ENCODE results near the gene LONRF3. TPM values are rescaled to one million over a fixed set of nuclear protein-coding genes. Genes with fewer than 3 reads are reported as not detected.

The LONRF3 gene
- total and polyA plus RNA-seq, 2 donors (not counting 1 experiment from before 2014, with no cell fraction given): 0.07 to 1.2 TPM

GRCh38 chrX:118943102-118943501 is 31.3 kb upstream of the LONRF3 start:
- no peaks in the 10 kb centered on the region for H3K27me3 ChIP-seq (replicated peaks in 1 of 4; ENCODE audit: control extremely low read depth in 1 of 4, control insufficient read depth in 3 of 4, insufficient read depth in 4 of 4, low read length in 3 of 4)
- H3K4me3 Mint-ChIP-seq: no peak overlapping the region
- CTCF ChIA-PET: no interaction called here
- H2AFZ ChIP-seq (ENCODE audit: insufficient read depth, low read depth, low read length, poor library complexity, severe bottlenecking): no peak overlapping the region
- DNase-seq (no peak), ATAC-seq (ENCODE audit: low read depth) (no peak)
- POLR2A ChIA-PET: no interaction called here
- no peak overlapping the region for H3K27ac ChIP-seq (ENCODE audit: low read length in 2 of 2)
- H3K9me3 Mint-ChIP-seq (ENCODE audit: insufficient read depth): no peaks in the 10 kb centered on the region
- WGBS (ENCODE audit: insufficient coverage): no CpG with 5 or more reads among the region's 2 CpGs
- H3K27ac Mint-ChIP-seq: no peak overlapping the region
- H3K4me3 ChIP-seq (ENCODE audit: control extremely low read depth in 1 of 5, extremely low read depth in 1 of 5, insufficient read depth in 1 of 5, low read depth in 2 of 5, low read length in 4 of 5): no peak overlapping the region
- H3K9ac ChIP-seq (ENCODE audit: low read length): no peak overlapping the region
- no peak overlapping the region for H3K4me2 ChIP-seq (replicated peaks; ENCODE audit: low read depth, low read length, poor library complexity, severe bottlenecking)
- no peaks in the 10 kb centered on the region for H3K36me3 ChIP-seq (replicated peaks in 1 of 2; ENCODE audit: control extremely low read depth in 1 of 2, control insufficient read depth in 1 of 2, extremely low read depth in 1 of 2, insufficient read depth in 2 of 2, low read length in 1 of 2)
- no peaks in the 10 kb centered on the region for H3K4me1 Mint-ChIP-seq
- intact Hi-C loops (cut with micrococcal nuclease): no loop called here
- H4K20me1 ChIP-seq (ENCODE audit: control insufficient read depth, insufficient read depth, low read length, poor library complexity, severe bottlenecking): no peaks in the 10 kb centered on the region
- H3K9me3 ChIP-seq (ENCODE audit: control extremely low read depth in 1 of 3, control insufficient read depth in 2 of 3, insufficient read depth in 1 of 3, low read length in 2 of 3): no peaks in the 10 kb centered on the region
- no peaks in the 10 kb centered on the region for H3K27me3 Mint-ChIP-seq
- no peaks in the 10 kb centered on the region for H3K4me1 ChIP-seq (ENCODE audit: control insufficient read depth in 2 of 2, insufficient read depth in 2 of 2, low read length in 2 of 2)
- no peaks in the 10 kb centered on the region for H3K79me2 ChIP-seq (ENCODE audit: control insufficient read depth, insufficient read depth, low read length)
- TF ChIP-seq EZH2 (IDR thresholded peaks at IDR 0.05; ENCODE audit: borderline replicate concordance, insufficient read depth, low read depth, low read length, poor library complexity, severe bottlenecking) (no peak), CTCF (IDR thresholded peaks at IDR 0.05) (no peak)

GRCh38 chrX:118945921-118946320 is 28.5 kb upstream of the LONRF3 start:
- H3K4me3 ChIP-seq (ENCODE audit: control extremely low read depth in 1 of 5, extremely low read depth in 1 of 5, insufficient read depth in 1 of 5, low read depth in 2 of 5, low read length in 4 of 5): no peak overlapping the region
- no peaks in the 10 kb centered on the region for H4K20me1 ChIP-seq (ENCODE audit: control insufficient read depth, insufficient read depth, low read length, poor library complexity, severe bottlenecking)
- TF ChIP-seq CTCF (IDR thresholded peaks at IDR 0.05) (no peak), EZH2 (IDR thresholded peaks at IDR 0.05; ENCODE audit: borderline replicate concordance, insufficient read depth, low read depth, low read length, poor library complexity, severe bottlenecking) (no peak)
- H3K27ac ChIP-seq (ENCODE audit: low read length in 2 of 2): no peak overlapping the region
- H3K79me2 ChIP-seq (ENCODE audit: control insufficient read depth, insufficient read depth, low read length): no peaks in the 10 kb centered on the region
- no peaks in the 10 kb centered on the region for H3K4me1 Mint-ChIP-seq
- H3K4me3 Mint-ChIP-seq: no peak overlapping the region
- H3K36me3 ChIP-seq (replicated peaks in 1 of 2; ENCODE audit: control extremely low read depth in 1 of 2, control insufficient read depth in 1 of 2, extremely low read depth in 1 of 2, insufficient read depth in 2 of 2, low read length in 1 of 2): no peaks in the 10 kb centered on the region
- no CpG with 5 or more reads among the region's 2 CpGs for WGBS (ENCODE audit: insufficient coverage)
- no peak for DNase-seq
- H3K27me3 ChIP-seq (replicated peaks in 1 of 4; ENCODE audit: control extremely low read depth in 1 of 4, control insufficient read depth in 3 of 4, insufficient read depth in 4 of 4, low read length in 3 of 4): no peaks in the 10 kb centered on the region
- no peaks in the 10 kb centered on the region for H3K9me3 Mint-ChIP-seq (ENCODE audit: insufficient read depth)
- H2AFZ ChIP-seq (ENCODE audit: insufficient read depth, low read depth, low read length, poor library complexity, severe bottlenecking): no peak overlapping the region
- no peaks in the 10 kb centered on the region for H3K9me3 ChIP-seq (ENCODE audit: control extremely low read depth in 1 of 3, control insufficient read depth in 2 of 3, insufficient read depth in 1 of 3, low read length in 2 of 3)
- ChIA-PET POLR2A (no interaction called here), CTCF (interaction anchor here (0.5 kb wide), 1 partner anchor 539 kb away, joined by 4 read pairs; no protein-coding TSS in a partner anchor)
- H3K9ac ChIP-seq (ENCODE audit: low read length): no peak overlapping the region
- H3K27me3 Mint-ChIP-seq: no peaks in the 10 kb centered on the region
- H3K4me1 ChIP-seq (ENCODE audit: control insufficient read depth in 2 of 2, insufficient read depth in 2 of 2, low read length in 2 of 2): no peaks in the 10 kb centered on the region
- ATAC-seq (ENCODE audit: low read depth): no peak
- no peak overlapping the region for H3K27ac Mint-ChIP-seq
- no peak overlapping the region for H3K4me2 ChIP-seq (replicated peaks; ENCODE audit: low read depth, low read length, poor library complexity, severe bottlenecking)
- intact Hi-C loops (cut with micrococcal nuclease): no loop called here
